Measurements from ENCODE around the gene USP19.
A peak's percentile ranks its signal among the peaks of the same experiment; 100 is the strongest.

Gene USP19

GRCh38 chr3:49104052-49104426, 16.6 kb downstream of the USP19 start:
- ATAC-seq = no peak

GRCh38 chr3:49100046-49100615, 20.5 kb downstream of the USP19 start:
- no peak for ATAC-seq

GRCh38 chr3:49098910-49099630, 21.6 kb downstream of the USP19 start:
- ATAC-seq = no peak

GRCh38 chr3:49098429-49098828, 22.2 kb downstream of the USP19 start:
- no peak for ATAC-seq

GRCh38 chr3:49093853-49094767, 26.5 kb downstream of the USP19 start, which contains the start of gene QRICH1:
Gene QRICH1, minus strand, starts transcription at chr3:49094071. Its CDS starts 17,054 bp downstream, at chr3:49077017.
- ATAC-seq = peak; percentile 83 to 87

- peak; percentile 33 to 39 for ATAC-seq
Observed at GRCh38 chr3:49092938-49093852, 27.4 kb downstream of the USP19 start.

- ATAC-seq = no peak
Observed at GRCh38 chr3:49081429-49081828, 39.2 kb downstream of the USP19 start.

- ATAC-seq = no peak
Observed at GRCh38 chr3:49079270-49079669, 41.4 kb downstream of the USP19 start.

GRCh38 chr3:49076646-49077045, 44.0 kb downstream of the USP19 start:
- ATAC-seq = no peak

GRCh38 chr3:49076116-49076515, 44.5 kb downstream of the USP19 start:
- ATAC-seq = no peak
